GM19463 (cell line): ENCODE results near the gene ENTHD1.
"Not testable (repeated sequence)": the region's sequence is repeated elsewhere in the genome, so short reads cannot be mapped to it uniquely, and the experiment has no call there.

Experiments used
- ATAC-seq: cut with Tn5 transposase; IDR thresholded peaks from one replicate; pipeline ENCODE4 v1.9.1; 2021; ENCODE audit warnings: mild to moderate bottlenecking, moderate library complexity; ENCODE audit not compliant: unreplicated experiment

The ENTHD1 gene

GRCh38 chr22:39900306-39901227 lies 7.0 kb upstream of the ENTHD1 start, which contains the start of gene GRAP2:
GRAP2 (plus strand) TSS chr22:39901084; CDS start chr22:39947107, 46,023 bp downstream.
- ATAC-seq: peak; percentile 68

- ATAC-seq: no peak
Measured at GRCh38 chr22:39898997-39899396, 5.4 kb upstream of the ENTHD1 start.

GRCh38 chr22:39897841-39898240 lies 4.3 kb upstream of the ENTHD1 start:
- no peak for ATAC-seq

- ATAC-seq: no peak
Measured at GRCh38 chr22:39896313-39896996, 2.9 kb upstream of the ENTHD1 start.

- no peak for ATAC-seq
Measured at GRCh38 chr22:39895682-39896081, 2.1 kb upstream of the ENTHD1 start.

- no peak for ATAC-seq
Measured at GRCh38 chr22:39894554-39895092, 1.1 kb upstream of the ENTHD1 start.

GRCh38 chr22:39889924-39890323 lies 3.6 kb downstream of the ENTHD1 start:
- ATAC-seq: not testable (repeated sequence)

- ATAC-seq: no peak
Measured at GRCh38 chr22:39883057-39883456, 10.5 kb downstream of the ENTHD1 start.

GRCh38 chr22:39880722-39881121 lies 12.8 kb downstream of the ENTHD1 start:
- ATAC-seq: no peak

- ATAC-seq: no peak
Measured at GRCh38 chr22:39877079-39877845, 16.3 kb downstream of the ENTHD1 start.

- ATAC-seq: not testable (repeated sequence)
Measured at GRCh38 chr22:39875176-39875885, 18.2 kb downstream of the ENTHD1 start.

- no peak for ATAC-seq
Measured at GRCh38 chr22:39873965-39874364, 19.6 kb downstream of the ENTHD1 start.

- no peak for ATAC-seq
Measured at GRCh38 chr22:39872548-39872947, 21.0 kb downstream of the ENTHD1 start.

- no peak for ATAC-seq
Measured at GRCh38 chr22:39871008-39871798, 22.4 kb downstream of the ENTHD1 start.

- not testable (repeated sequence) for ATAC-seq
Measured at GRCh38 chr22:39869797-39870196, 23.8 kb downstream of the ENTHD1 start.

- no peak for ATAC-seq
Measured at GRCh38 chr22:39868741-39869140, 24.8 kb downstream of the ENTHD1 start.

- no peak for ATAC-seq
Measured at GRCh38 chr22:39859903-39860588, 33.5 kb downstream of the ENTHD1 start.

- no peak for ATAC-seq
Measured at GRCh38 chr22:39856588-39856987, 37.0 kb downstream of the ENTHD1 start.

GRCh38 chr22:39852799-39853198 lies 40.8 kb downstream of the ENTHD1 start:
- no peak for ATAC-seq
